Measurements from ENCODE around the gene ATF7.

Gene ATF7

GRCh38 chr12:53507603-53507885 lies 118.6 kb downstream of the ATF7 start:
- H3K4me3 ChIP-seq (ENCODE audit: low read length): no peak overlapping the region
- DNase-seq (ENCODE audit: low read depth): no peak
- no peak for TF ChIP-seq CTCF (IDR thresholded peaks at IDR 0.05; ENCODE audit: insufficient read depth, low read depth, low read length, missing control alignments)

- DNase-seq (ENCODE audit: low read depth): no peak
- no peak within 1 kb of the TSS for H3K4me3 ChIP-seq (ENCODE audit: low read length)
- TF ChIP-seq CTCF (IDR thresholded peaks at IDR 0.05; ENCODE audit: insufficient read depth, low read depth, low read length, missing control alignments): no peak
Observed at GRCh38 chr12:53506881-53507602, 119.1 kb downstream of the ATF7 start, which contains the start of gene NPFF. NPFF (minus strand) TSS chr12:53507484; CDS start chr12:53507474, 10 bp downstream.

- H3K4me3 ChIP-seq (ENCODE audit: low read length): no peak overlapping the region
- no peak for TF ChIP-seq CTCF (IDR thresholded peaks at IDR 0.05; ENCODE audit: insufficient read depth, low read depth, low read length, missing control alignments)
- no peak for DNase-seq (ENCODE audit: low read depth)
Observed at GRCh38 chr12:53506450-53506785, 119.8 kb downstream of the ATF7 start.

- H3K4me3 ChIP-seq (ENCODE audit: low read length): no peak overlapping the region
- no peak for TF ChIP-seq CTCF (IDR thresholded peaks at IDR 0.05; ENCODE audit: insufficient read depth, low read depth, low read length, missing control alignments)
- no peak for DNase-seq (ENCODE audit: low read depth)
Observed at GRCh38 chr12:53505555-53506449, 120.4 kb downstream of the ATF7 start.

GRCh38 chr12:53505086-53505485 lies 121.1 kb downstream of the ATF7 start:
- no peak for DNase-seq (ENCODE audit: low read depth)
- TF ChIP-seq CTCF (IDR thresholded peaks at IDR 0.05; ENCODE audit: insufficient read depth, low read depth, low read length, missing control alignments): no peak
- no peak overlapping the region for H3K4me3 ChIP-seq (ENCODE audit: low read length)

- DNase-seq (ENCODE audit: low read depth): no peak
- TF ChIP-seq CTCF (IDR thresholded peaks at IDR 0.05; ENCODE audit: insufficient read depth, low read depth, low read length, missing control alignments): no peak
- no peak overlapping the region for H3K4me3 ChIP-seq (ENCODE audit: low read length)
Observed at GRCh38 chr12:53504004-53504920, 121.9 kb downstream of the ATF7 start.
